Astrocyte of the cerebellum (primary cell): ENCODE measurements around the gene CSF3R.
"Not testable (repeated sequence)": the region's sequence is repeated elsewhere in the genome, so short reads cannot be mapped to it uniquely, and the experiment has no call there.

Experiments used
- DNase-seq: peaks from one replicate; pipeline ENCODE4 v3.0.0-alpha.2; 2011; ENCODE audit warnings: low read depth
- H3K4me3 ChIP-seq: 2 replicates; pipeline ENCODE4 v1.5.1; 2011; ENCODE audit warnings: mild to moderate bottlenecking, low read depth, low read length, moderate library complexity
- CTCF ChIP-seq: IDR thresholded peaks from 2 replicates; pipeline ENCODE4 v1.5.1; 2012; ENCODE audit warnings: low read length, low read depth, moderate library complexity, mild to moderate bottlenecking; ENCODE audit errors: missing control alignments
- in situ Hi-C: cut with HindIII; loops from 2 replicates; pipeline ENCODE4 v1.10.0; 2017; ENCODE audit warnings: low sequenced_read_pairs

Gene CSF3R

GRCh38 chr1:36484099-36484498, 1.4 kb upstream of the CSF3R start:
- TF ChIP-seq CTCF: no peak
- DNase-seq: no peak
- in situ Hi-C loops: no loop called here
- H3K4me3 ChIP-seq: no peak overlapping the region

- no peak for TF ChIP-seq CTCF
- DNase-seq: no peak
- in situ Hi-C loops: no loop called here
- no peak overlapping the region for H3K4me3 ChIP-seq
Measured at GRCh38 chr1:36481771-36482723, 666 bp downstream of the CSF3R start.

- in situ Hi-C loops: no loop called here
- H3K4me3 ChIP-seq: no peak overlapping the region
- no peak for DNase-seq
- TF ChIP-seq CTCF: no peak
Measured at GRCh38 chr1:36481091-36481490, 1.6 kb downstream of the CSF3R start.

- no peak for DNase-seq
- in situ Hi-C loops: no loop called here
- H3K4me3 ChIP-seq: no peak overlapping the region
- no peak for TF ChIP-seq CTCF
Measured at GRCh38 chr1:36480161-36480560, 2.6 kb downstream of the CSF3R start.

GRCh38 chr1:36479505-36480051, 3.1 kb downstream of the CSF3R start:
- in situ Hi-C loops: no loop called here
- H3K4me3 ChIP-seq: no peak overlapping the region
- DNase-seq: no peak
- no peak for TF ChIP-seq CTCF

- DNase-seq, H3K4me3 ChIP-seq, in situ Hi-C loops: not testable (repeated sequence)
Measured at GRCh38 chr1:36477615-36478014, 5.1 kb downstream of the CSF3R start.

GRCh38 chr1:36476945-36477344, 5.8 kb downstream of the CSF3R start:
- in situ Hi-C loops: no loop called here
- no peak for TF ChIP-seq CTCF
- H3K4me3 ChIP-seq: no peak overlapping the region
- no peak for DNase-seq
